Panc1 (cell line): ENCODE measurements around the gene MUC5B.

ENCODE experiments used
- CTCF ChIP-seq: fragments of 450-650 bp; IDR thresholded peaks from 2 replicates; pipeline ENCODE4 v1.5.1; 2017; ENCODE audit warnings: mild to moderate bottlenecking
- REST ChIP-seq, 2 experiments: IDR thresholded peaks; 2 replicates each; pipeline ENCODE4 v1.6.1; 2011 to 2012; ENCODE audit warnings: low read depth in 2 of 2, control low read depth in 1 of 2, low read length in 1 of 2, mild to moderate bottlenecking in 1 of 2, moderate library complexity in 1 of 2; ENCODE audit not compliant: insufficient read depth in 1 of 2

- no peak for TF ChIP-seq CTCF
- peak; percentile 95 to 99 for TF ChIP-seq REST (IDR thresholded peaks at IDR 0.05; ENCODE audit: insufficient read depth in 1 of 2, low read depth in 2 of 2, low read length in 1 of 2)
Measured at GRCh38 chr11:1238767-1239595, 16.1 kb downstream of the MUC5B start.
